KOPT-K1 (cell line): ENCODE data around the gene TACC2.
"Not testable (repeated sequence)": the region's sequence is repeated elsewhere in the genome, so short reads cannot be mapped to it uniquely, and the experiment has no call there.

Experiments used
- H3K27ac ChIP-seq: fragments of 200-600 bp; sonication (generic); 2 replicates; pipeline ENCODE4 v1.5.1; 2016; ENCODE audit warnings: antibody characterized with exemption, mild to moderate bottlenecking, low read depth, low read length; ENCODE audit not compliant: poor library complexity, severe bottlenecking
- H3K36me3 ChIP-seq: fragments of 200-600 bp; sonication (generic); 2 replicates; pipeline ENCODE4 v1.5.1; 2017; ENCODE audit warnings: antibody characterized with exemption, mild to moderate bottlenecking, low read length, moderate library complexity; ENCODE audit not compliant: insufficient read depth
- H3K9me3 ChIP-seq: fragments of 200-600 bp; sonication (generic); 2 replicates; pipeline ENCODE4 v1.5.1; 2017; ENCODE audit warnings: antibody characterized with exemption, low read length, mild to moderate bottlenecking; ENCODE audit not compliant: insufficient read depth, poor library complexity, severe bottlenecking

TACC2 gene

GRCh38 chr10:122102146-122102868 is 113.3 kb downstream of the TACC2 start:
- Histone ChIP-seq H3K36me3 (no peaks in the 10 kb centered on the region), H3K27ac (no peak overlapping the region)

DNA sequence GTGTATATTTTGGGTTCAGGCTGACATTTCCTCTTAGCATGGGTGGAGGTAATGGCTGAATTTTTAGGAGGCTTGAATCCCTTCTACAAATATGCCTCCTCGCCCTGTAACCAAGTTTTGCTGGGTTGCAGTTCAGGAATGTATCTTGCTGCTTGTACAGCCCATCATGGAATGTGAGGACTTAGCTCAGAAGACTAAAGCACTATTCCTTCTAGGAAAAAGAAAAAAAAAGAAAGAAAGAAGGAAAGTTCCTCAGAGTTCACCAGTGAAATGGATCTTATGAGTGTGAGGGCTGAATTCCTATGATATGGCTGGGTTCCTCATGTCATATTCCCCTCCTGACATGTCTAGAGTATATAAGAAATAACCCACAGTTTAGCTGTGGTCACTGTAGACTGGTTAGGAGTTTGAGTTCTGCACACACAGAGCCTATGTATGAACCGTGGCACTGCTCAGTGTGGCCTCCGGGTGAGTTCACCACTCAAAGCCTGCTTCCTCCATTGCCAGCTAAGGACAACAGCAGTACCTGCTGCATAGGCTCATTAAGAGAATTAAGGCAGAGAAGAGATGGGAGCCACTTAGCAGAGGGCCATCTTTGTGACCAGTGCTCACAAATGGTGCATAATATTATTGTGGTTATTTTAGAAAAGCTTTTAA is 114.0 kb downstream of the TACC2 start:
- Histone ChIP-seq H3K9me3 (no peaks in the 10 kb centered on the region), H3K36me3 (no peaks in the 10 kb centered on the region), H3K27ac (no peak overlapping the region)

More at GRCh38 chr10:122102146-122102868, 113.3 kb downstream of the TACC2 start:
- no peaks in the 10 kb centered on the region for H3K9me3 ChIP-seq

DNA sequence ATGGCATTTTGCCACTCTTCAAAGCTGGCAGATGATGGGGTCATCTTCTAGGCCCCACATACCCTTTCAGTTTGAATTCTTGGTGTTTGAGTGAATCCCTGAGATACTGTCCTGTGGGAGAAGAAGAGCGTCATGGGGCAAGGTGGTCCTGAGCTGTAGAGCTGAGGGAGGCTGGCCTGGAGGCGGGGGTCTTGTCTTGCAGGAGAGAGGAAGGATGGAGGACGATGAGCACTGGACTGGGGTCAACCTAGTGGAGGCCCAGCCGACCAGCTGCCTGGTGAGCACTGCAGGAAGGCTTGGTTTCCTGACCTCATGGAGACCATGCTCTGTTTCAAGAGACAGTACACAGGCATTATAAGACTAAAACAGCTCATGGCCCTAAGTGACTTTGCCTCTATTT is 114.6 kb downstream of the TACC2 start:
- Histone ChIP-seq H3K27ac (no peak overlapping the region), H3K36me3 (no peaks in the 10 kb centered on the region), H3K9me3 (no peaks in the 10 kb centered on the region)

DNA sequence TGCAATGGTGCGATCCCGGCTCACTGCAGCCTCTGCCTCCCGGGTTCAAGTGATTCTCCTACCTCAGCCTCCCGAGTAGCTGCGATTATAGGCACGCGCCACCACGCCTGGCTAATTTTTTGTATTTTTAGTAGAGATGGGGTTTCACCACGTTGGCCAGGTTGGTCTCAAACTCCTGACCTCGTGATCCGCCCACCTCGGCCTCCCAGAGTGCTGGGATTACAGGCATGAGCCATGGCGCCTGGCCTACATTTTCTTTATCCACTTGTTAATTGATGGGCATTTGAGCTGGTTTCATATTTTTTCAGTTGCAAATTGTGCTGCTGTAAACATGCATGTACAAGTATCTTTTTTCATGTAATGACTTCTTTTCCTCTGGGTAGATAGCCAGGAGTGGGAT is 119.8 kb downstream of the TACC2 start:
- not testable (repeated sequence) for H3K27ac ChIP-seq, H3K36me3 ChIP-seq, H3K9me3 ChIP-seq

DNA sequence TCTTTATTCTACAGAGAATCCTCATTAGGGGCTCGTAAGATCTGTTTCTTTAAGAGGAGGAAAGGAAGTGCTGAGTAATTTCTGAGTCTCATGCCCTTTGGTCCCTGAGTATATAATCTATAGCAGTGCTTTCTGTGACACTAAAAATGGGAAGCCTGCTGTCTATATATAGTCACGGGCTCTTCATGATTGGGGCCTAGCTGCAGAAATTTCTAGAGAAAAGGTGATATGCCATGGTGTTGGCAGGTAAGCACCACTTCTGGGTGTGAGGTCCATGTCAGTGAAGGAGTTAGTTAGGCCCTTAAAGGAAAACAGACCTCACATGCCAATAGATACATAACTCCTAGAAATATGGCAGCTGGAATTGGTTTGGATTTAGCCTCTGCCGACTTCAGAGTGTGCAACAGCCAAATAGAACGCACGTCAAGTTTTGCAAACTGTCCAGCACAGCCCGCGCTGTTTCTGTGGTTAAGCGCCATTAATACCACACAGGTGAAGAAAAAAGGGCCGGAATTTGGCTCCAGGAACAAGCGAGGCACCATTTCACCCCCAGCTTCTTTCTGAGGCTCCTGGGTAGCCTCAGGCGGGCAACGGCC is 123.2 kb downstream of the TACC2 start:
- no peak overlapping the region for H3K27ac ChIP-seq
- H3K9me3 ChIP-seq = no peaks in the 10 kb centered on the region

DNA sequence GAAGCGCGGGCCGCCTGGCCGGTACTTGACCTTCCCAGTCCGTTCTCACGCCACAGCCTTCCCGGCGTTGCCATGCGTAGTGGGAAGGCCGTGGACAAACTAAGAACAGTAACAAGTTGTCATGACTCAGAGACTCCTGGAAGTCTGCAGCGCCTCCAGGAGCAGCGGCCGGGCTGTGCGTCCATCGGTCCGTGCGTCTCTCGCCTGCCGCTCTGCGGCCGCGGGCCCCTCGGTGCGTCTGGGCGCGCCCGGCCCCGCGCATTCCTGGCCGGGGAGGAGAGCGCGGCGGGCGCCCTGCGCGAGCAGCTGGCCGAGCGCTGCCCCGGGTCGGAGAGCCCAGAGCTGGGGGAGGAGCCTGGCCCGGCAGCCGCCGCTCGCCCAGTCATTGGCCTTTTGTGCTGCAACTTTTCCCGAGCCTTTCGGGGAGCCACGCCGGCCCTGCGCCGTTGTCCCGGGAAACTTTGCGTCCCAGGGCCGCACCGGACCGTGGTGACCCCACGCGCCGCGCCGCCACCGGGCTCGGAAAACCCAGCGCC is 123.7 kb downstream of the TACC2 start:
- H3K36me3 ChIP-seq = no peaks in the 10 kb centered on the region
- no peak overlapping the region for H3K27ac ChIP-seq
- no peaks in the 10 kb centered on the region for H3K9me3 ChIP-seq

More for the DNA sequence above, 123.2 kb downstream of the TACC2 start:
- no peaks in the 10 kb centered on the region for H3K36me3 ChIP-seq

GRCh38 chr10:122113161-122113944 is 124.4 kb downstream of the TACC2 start:
- no peaks in the 10 kb centered on the region for H3K36me3 ChIP-seq
- no peak overlapping the region for H3K27ac ChIP-seq
- no peaks in the 10 kb centered on the region for H3K9me3 ChIP-seq

DNA sequence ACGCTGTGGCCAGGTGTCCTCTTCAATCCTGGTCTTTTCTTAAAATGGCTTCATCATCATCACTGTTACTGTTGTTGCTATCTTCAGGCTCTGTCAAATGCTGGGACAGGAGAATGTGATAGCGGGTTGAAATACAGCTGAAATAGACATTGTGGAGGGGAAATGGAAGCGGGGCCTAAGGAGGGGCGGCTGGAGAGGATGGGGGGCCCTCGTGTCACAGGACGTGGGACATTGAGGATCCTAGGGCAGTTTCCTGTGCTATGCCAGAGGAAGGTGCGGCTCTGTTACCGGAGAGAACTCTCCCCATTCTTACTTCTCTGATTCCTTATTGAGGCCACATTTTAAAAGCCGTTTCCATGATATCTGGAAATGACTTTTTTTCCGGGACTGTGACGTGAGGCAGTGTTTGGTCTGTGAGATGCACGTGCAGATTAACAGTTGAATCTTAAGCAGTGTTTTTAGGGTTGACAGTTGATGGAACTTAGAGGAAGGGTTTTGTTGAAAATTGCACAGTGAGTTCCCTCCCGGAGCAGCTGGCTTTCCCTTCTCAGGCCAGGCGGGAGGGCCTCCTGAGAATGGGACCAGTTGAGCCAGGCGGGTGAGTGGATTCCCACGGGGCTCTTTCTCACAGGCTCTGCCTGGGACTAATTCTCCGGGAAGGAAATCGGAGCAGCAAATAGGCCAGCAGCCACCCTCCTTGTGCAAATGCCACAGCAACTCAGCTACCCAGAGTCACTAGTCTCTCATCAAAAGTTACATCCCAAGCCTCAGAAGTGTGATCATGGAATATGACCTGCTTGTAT is 125.2 kb downstream of the TACC2 start:
- H3K9me3 ChIP-seq = no peaks in the 10 kb centered on the region
- H3K27ac ChIP-seq = no peak overlapping the region
- no peaks in the 10 kb centered on the region for H3K36me3 ChIP-seq

- Histone ChIP-seq H3K36me3 (no peaks in the 10 kb centered on the region), H3K9me3 (no peaks in the 10 kb centered on the region), H3K27ac (no peak overlapping the region)
Observed at GRCh38 chr10:122115874-122116273, 126.9 kb downstream of the TACC2 start.

DNA sequence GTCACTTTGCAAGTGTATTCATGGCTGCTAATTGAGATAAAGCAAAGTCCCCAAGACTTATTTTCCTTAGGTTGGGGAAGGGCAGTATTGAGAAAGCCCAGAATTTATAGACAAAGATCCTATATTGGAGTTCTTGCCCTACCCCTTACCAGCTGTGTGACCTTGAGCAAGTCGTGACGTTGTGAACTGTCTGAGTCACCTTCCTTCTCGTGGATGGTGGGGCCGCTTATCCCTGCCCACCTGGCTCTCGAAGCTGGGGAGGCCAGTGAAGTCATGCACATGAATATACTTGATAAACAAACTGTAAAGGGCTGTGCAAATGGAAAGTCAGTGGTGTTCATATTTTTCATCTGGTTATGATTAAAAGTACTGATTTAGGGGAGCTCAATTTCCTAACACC is 127.4 kb downstream of the TACC2 start:
- no peak overlapping the region for H3K27ac ChIP-seq
- no peaks in the 10 kb centered on the region for H3K9me3 ChIP-seq
- H3K36me3 ChIP-seq = no peaks in the 10 kb centered on the region

GRCh38 chr10:122117475-122117874 is 128.5 kb downstream of the TACC2 start:
- Histone ChIP-seq H3K36me3 (no peaks in the 10 kb centered on the region), H3K27ac (no peak overlapping the region), H3K9me3 (no peaks in the 10 kb centered on the region)

- Histone ChIP-seq H3K27ac (no peak overlapping the region), H3K9me3 (no peaks in the 10 kb centered on the region), H3K36me3 (no peaks in the 10 kb centered on the region)
Observed at GRCh38 chr10:122120008-122120744, 131.2 kb downstream of the TACC2 start.

DNA sequence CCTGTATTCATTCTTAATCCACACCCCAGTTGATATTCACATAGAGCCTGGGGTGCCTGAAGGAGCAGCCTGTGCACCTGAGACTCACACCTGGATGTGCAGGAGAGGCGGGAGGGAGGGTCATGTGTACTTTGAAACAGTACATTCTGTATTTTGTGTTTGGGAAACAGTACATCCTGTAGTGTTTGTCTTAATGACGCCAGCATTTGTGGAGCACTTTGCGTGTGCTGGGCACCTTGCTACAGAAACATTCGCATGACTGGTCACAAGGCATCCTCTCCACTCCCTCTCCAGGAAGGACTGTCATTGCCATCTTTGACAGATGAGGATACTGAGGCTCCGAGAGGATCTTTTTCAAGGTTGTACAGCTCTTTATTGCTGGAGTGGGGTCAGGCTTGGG is 132.1 kb downstream of the TACC2 start:
- Histone ChIP-seq H3K9me3 (no peaks in the 10 kb centered on the region), H3K36me3 (no peaks in the 10 kb centered on the region), H3K27ac (no peak overlapping the region)

- no peak overlapping the region for H3K27ac ChIP-seq
- no peaks in the 10 kb centered on the region for H3K9me3 ChIP-seq
- H3K36me3 ChIP-seq = no peaks in the 10 kb centered on the region
Observed at GRCh38 chr10:122122493-122122892, 133.5 kb downstream of the TACC2 start.
